Gastroesophageal sphincter (tissue), 3 donors: ENCODE results near the gene NRXN2.

Experiments used
- EP300 ChIP-seq: sonication (generic); formaldehyde crosslinking; IDR thresholded peaks from one replicate; pipeline ENCODE4 v1.6.1; 2017; ENCODE audit warnings: antibody characterized with exemption, mild to moderate bottlenecking
- POLR2A ChIP-seq, 2 donors: fragments of 450-650 bp; IDR thresholded peaks; one replicate each; pipeline ENCODE4 v1.6.1; 2017; ENCODE audit warnings: antibody characterized with exemption in 2 of 2, mild to moderate bottlenecking in 2 of 2, moderate library complexity in 1 of 2
- POLR2AphosphoS5 ChIP-seq: sonication (generic); formaldehyde crosslinking; IDR thresholded peaks from one replicate; pipeline ENCODE4 v1.6.1; 2017; ENCODE audit warnings: antibody characterized with exemption
- TF ChIP-seq, protein P1 (sequence below), 4 experiments: fragments of 200-600 bp in 2 of 4; fragments of 450-650 bp in 2 of 4; sonication (generic) in 1 of 4; IDR thresholded peaks; one replicate each; pipeline ENCODE4 v1.5.1; 2017 to 2019; ENCODE audit warnings: antibody characterized with exemption in 4 of 4, mild to moderate bottlenecking in 2 of 4, moderate library complexity in 2 of 4

DNA sequence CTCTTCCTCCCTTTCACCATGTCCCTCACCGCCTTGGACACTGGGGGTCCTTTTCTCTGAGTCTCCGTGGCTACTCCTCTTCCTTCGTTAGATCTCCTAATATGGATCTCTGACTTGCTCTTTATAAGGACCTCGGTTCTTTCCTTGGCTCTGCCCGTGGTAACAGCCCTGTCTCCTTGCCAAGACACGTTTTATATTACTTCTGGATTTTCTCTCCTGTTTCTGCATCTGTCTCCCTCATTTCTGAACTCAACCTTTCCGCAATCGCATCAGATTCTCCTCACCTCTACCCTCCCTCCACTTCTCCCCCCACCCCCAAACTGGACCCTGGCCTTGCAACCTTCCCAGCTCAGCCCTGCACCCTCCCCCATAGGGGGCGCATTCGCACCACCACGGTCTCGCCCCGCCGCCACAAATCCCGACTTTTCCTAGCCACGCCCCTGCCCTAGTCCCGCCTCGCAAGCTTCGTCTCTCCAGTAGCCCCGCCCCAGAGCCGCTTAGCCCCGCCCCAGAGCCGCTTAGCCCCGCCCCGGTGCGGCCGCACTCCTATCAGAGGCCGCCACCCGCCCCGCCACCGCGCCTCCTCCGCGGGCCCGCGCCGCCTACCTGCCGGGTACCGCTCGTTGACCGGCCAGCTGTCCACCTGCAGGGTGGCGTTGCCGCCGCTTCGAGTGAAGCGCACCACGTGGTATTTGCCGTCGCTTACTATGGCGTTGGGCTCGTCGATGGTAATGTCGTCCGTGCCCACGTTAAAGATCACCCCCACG lies 93.0 kb downstream of the NRXN2 start:
- no peak for TF ChIP-seq POLR2A (IDR thresholded peaks at IDR 0.05)
- TF ChIP-seq POLR2AphosphoS5, result no peak
- TF ChIP-seq, protein P1, sequence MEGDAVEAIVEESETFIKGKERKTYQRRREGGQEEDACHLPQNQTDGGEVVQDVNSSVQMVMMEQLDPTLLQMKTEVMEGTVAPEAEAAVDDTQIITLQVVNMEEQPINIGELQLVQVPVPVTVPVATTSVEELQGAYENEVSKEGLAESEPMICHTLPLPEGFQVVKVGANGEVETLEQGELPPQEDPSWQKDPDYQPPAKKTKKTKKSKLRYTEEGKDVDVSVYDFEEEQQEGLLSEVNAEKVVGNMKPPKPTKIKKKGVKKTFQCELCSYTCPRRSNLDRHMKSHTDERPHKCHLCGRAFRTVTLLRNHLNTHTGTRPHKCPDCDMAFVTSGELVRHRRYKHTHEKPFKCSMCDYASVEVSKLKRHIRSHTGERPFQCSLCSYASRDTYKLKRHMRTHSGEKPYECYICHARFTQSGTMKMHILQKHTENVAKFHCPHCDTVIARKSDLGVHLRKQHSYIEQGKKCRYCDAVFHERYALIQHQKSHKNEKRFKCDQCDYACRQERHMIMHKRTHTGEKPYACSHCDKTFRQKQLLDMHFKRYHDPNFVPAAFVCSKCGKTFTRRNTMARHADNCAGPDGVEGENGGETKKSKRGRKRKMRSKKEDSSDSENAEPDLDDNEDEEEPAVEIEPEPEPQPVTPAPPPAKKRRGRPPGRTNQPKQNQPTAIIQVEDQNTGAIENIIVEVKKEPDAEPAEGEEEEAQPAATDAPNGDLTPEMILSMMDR (IDR thresholded peaks at IDR 0.05), result peak in 1 of 4 experiments; percentile 39
- TF ChIP-seq EP300, result no peak
